ENCODE data around the gene TKT. TPM values are rescaled to one million over a fixed set of nuclear protein-coding genes. Genes with fewer than 3 reads are reported as not detected.

Gene TKT
- polyA plus RNA-seq, 4 donors, result 58.8 to 407 (median 128) TPM

GRCh38 chr3:53198256-53198977 is 57.4 kb downstream of the TKT start:
- FAIRE-seq, result no peak
- WGBS, 3 donors, result 67 to 77% (median 72%) methylated on average over 10 of the region's 10 CpGs

GRCh38 chr3:53196575-53197407 is 59.0 kb downstream of the TKT start:
- Histone ChIP-seq H3K27me3 (ENCODE audit: control insufficient read depth in 3 of 3, insufficient read depth in 3 of 3, low read length in 3 of 3) (no peaks in the 10 kb centered on the region), H3K4me3 (ENCODE audit: low read depth in 1 of 3, low read length in 3 of 3) (no peak overlapping the region), H3K4me1 (ENCODE audit: control insufficient read depth in 3 of 3, insufficient read depth in 2 of 3, low read depth in 1 of 3, low read length in 2 of 3) (peaks cover 0 to 7% (median 0%) of the 10 kb centered on the region in 3 donors), H3K27ac (ENCODE audit: low read depth in 1 of 3, low read length in 2 of 3) (no peak overlapping the region), H3K36me3 (ENCODE audit: control insufficient read depth in 3 of 3, insufficient read depth in 2 of 3, low read depth in 1 of 3, low read length in 3 of 3) (peaks cover 0 to 30% (median 7%) of the 10 kb centered on the region in 3 donors), H3K9me3 (ENCODE audit: control insufficient read depth in 2 of 2, insufficient read depth in 1 of 2, low read depth in 1 of 2, low read length in 1 of 2) (no peaks in the 10 kb centered on the region)
- WGBS, 3 donors, result 62 to 64% (median 64%) methylated on average over 17 of the region's 17 CpGs
- FAIRE-seq (no peak), DNase-seq (peak in 1 of 2 donors; percentile 37)

More at GRCh38 chr3:53198256-53198977, 57.4 kb downstream of the TKT start:
- Histone ChIP-seq H3K4me3 (ENCODE audit: low read depth in 1 of 3, low read length in 3 of 3) (no peak overlapping the region), H3K27ac (ENCODE audit: low read depth in 1 of 3, low read length in 2 of 3) (no peak overlapping the region), H3K9me3 (ENCODE audit: control insufficient read depth in 2 of 2, insufficient read depth in 1 of 2, low read depth in 1 of 2, low read length in 1 of 2) (no peaks in the 10 kb centered on the region), H3K4me1 (ENCODE audit: control insufficient read depth in 3 of 3, insufficient read depth in 2 of 3, low read depth in 1 of 3, low read length in 2 of 3) (peaks cover 0 to 7% (median 0%) of the 10 kb centered on the region in 3 donors), H3K27me3 (ENCODE audit: control insufficient read depth in 3 of 3, insufficient read depth in 3 of 3, low read length in 3 of 3) (no peaks in the 10 kb centered on the region), H3K36me3 (ENCODE audit: control insufficient read depth in 3 of 3, insufficient read depth in 2 of 3, low read depth in 1 of 3, low read length in 3 of 3) (peaks cover 0 to 17% (median 0%) of the 10 kb centered on the region in 3 donors)
- no peak for DNase-seq

- WGBS, 3 donors, result 20 to 26% (median 25%) methylated on average over 28 to 36 of the region's 36 CpGs
Measured at GRCh38 chr3:53195602-53196574, 59.9 kb downstream of the TKT start.

GRCh38 chr3:53195066-53195450 is 60.8 kb downstream of the TKT start:
- no peak for FAIRE-seq
- peaks cover 0 to 42% (median 14%) of the 10 kb centered on the region in 3 donors for H3K36me3 ChIP-seq (ENCODE audit: control insufficient read depth in 3 of 3, insufficient read depth in 2 of 3, low read depth in 1 of 3, low read length in 3 of 3)
- no peaks in the 10 kb centered on the region for H3K9me3 ChIP-seq (ENCODE audit: control insufficient read depth in 2 of 2, insufficient read depth in 1 of 2, low read depth in 1 of 2, low read length in 1 of 2)
- H3K27ac ChIP-seq (ENCODE audit: low read depth in 1 of 3, low read length in 2 of 3), result no peak overlapping the region
- H3K4me1 ChIP-seq (ENCODE audit: control insufficient read depth in 3 of 3, insufficient read depth in 2 of 3, low read depth in 1 of 3, low read length in 2 of 3), result peaks cover 0 to 7% (median 0%) of the 10 kb centered on the region in 3 donors
- DNase-seq, result no peak
- 80 to 89% (median 80%) methylated on average over 10 of the region's 10 CpGs for WGBS, 3 donors
- no peaks in the 10 kb centered on the region for H3K27me3 ChIP-seq (ENCODE audit: control insufficient read depth in 3 of 3, insufficient read depth in 3 of 3, low read length in 3 of 3)
- H3K4me3 ChIP-seq (ENCODE audit: low read depth in 1 of 3, low read length in 3 of 3), result no peak overlapping the region

More at GRCh38 chr3:53195602-53196574, 59.9 kb downstream of the TKT start:
- DNase-seq, result peak; percentile 46 to 73
- Histone ChIP-seq H3K9me3 (ENCODE audit: control insufficient read depth in 2 of 2, insufficient read depth in 1 of 2, low read depth in 1 of 2, low read length in 1 of 2) (no peaks in the 10 kb centered on the region), H3K4me1 (ENCODE audit: control insufficient read depth in 3 of 3, insufficient read depth in 2 of 3, low read depth in 1 of 3, low read length in 2 of 3) (peaks cover 0 to 7% (median 0%) of the 10 kb centered on the region in 3 donors), H3K36me3 (ENCODE audit: control insufficient read depth in 3 of 3, insufficient read depth in 2 of 3, low read depth in 1 of 3, low read length in 3 of 3) (peaks cover 0 to 34% (median 8%) of the 10 kb centered on the region in 3 donors), H3K27ac (ENCODE audit: low read depth in 1 of 3, low read length in 2 of 3) (no peak overlapping the region), H3K27me3 (ENCODE audit: control insufficient read depth in 3 of 3, insufficient read depth in 3 of 3, low read length in 3 of 3) (no peaks in the 10 kb centered on the region), H3K4me3 (ENCODE audit: low read depth in 1 of 3, low read length in 3 of 3) (no peak overlapping the region)
- no peak for FAIRE-seq

- FAIRE-seq (no peak), DNase-seq (no peak)
- 65 to 71% (median 66%) methylated on average over 14 of the region's 14 CpGs for WGBS, 3 donors
- H3K27ac ChIP-seq (ENCODE audit: low read depth in 1 of 3, low read length in 2 of 3), result no peak overlapping the region
- H3K36me3 ChIP-seq (ENCODE audit: control insufficient read depth in 3 of 3, insufficient read depth in 2 of 3, low read depth in 1 of 3, low read length in 3 of 3), result peaks cover 0 to 48% (median 19%) of the 10 kb centered on the region in 3 donors
- no peak overlapping the region for H3K4me3 ChIP-seq (ENCODE audit: low read depth in 1 of 3, low read length in 3 of 3)
- no peaks in the 10 kb centered on the region for H3K9me3 ChIP-seq (ENCODE audit: control insufficient read depth in 2 of 2, insufficient read depth in 1 of 2, low read depth in 1 of 2, low read length in 1 of 2)
- H3K4me1 ChIP-seq (ENCODE audit: control insufficient read depth in 3 of 3, insufficient read depth in 2 of 3, low read depth in 1 of 3, low read length in 2 of 3), result peaks cover 0 to 7% (median 0%) of the 10 kb centered on the region in 3 donors
- H3K27me3 ChIP-seq (ENCODE audit: control insufficient read depth in 3 of 3, insufficient read depth in 3 of 3, low read length in 3 of 3), result no peaks in the 10 kb centered on the region
Measured at GRCh38 chr3:53194210-53195065, 61.4 kb downstream of the TKT start.

- WGBS, 3 donors, result 64 to 78% (median 72%) methylated on average over 9 to 11 of the region's 11 CpGs
- Histone ChIP-seq H3K9me3 (ENCODE audit: control insufficient read depth in 2 of 2, insufficient read depth in 1 of 2, low read depth in 1 of 2, low read length in 1 of 2) (no peaks in the 10 kb centered on the region), H3K4me1 (ENCODE audit: control insufficient read depth in 3 of 3, insufficient read depth in 2 of 3, low read depth in 1 of 3, low read length in 2 of 3) (peaks cover 0 to 10% (median 0%) of the 10 kb centered on the region in 3 donors), H3K27me3 (ENCODE audit: control insufficient read depth in 3 of 3, insufficient read depth in 3 of 3, low read length in 3 of 3) (no peaks in the 10 kb centered on the region), H3K36me3 (ENCODE audit: control insufficient read depth in 3 of 3, insufficient read depth in 2 of 3, low read depth in 1 of 3, low read length in 3 of 3) (peaks cover 5 to 56% (median 25%) of the 10 kb centered on the region in 3 donors), H3K4me3 (ENCODE audit: low read depth in 1 of 3, low read length in 3 of 3) (no peak overlapping the region), H3K27ac (ENCODE audit: low read depth in 1 of 3, low read length in 2 of 3) (peak overlapping the region in 1 of 3 donors; percentile 64)
- DNase-seq, result no peak
- no peak for FAIRE-seq
Measured at GRCh38 chr3:53193466-53194209, 62.2 kb downstream of the TKT start.

GRCh38 chr3:53192608-53193007 is 63.2 kb downstream of the TKT start:
- H3K27ac ChIP-seq (ENCODE audit: low read depth in 1 of 3, low read length in 2 of 3), result peak overlapping the region in 1 of 3 donors; percentile 64
- WGBS, 3 donors, result 48 to 53% (median 48%) methylated on average over 3 of the region's 3 CpGs
- H3K4me3 ChIP-seq (ENCODE audit: low read depth in 1 of 3, low read length in 3 of 3), result no peak overlapping the region
- H3K27me3 ChIP-seq (ENCODE audit: control insufficient read depth in 3 of 3, insufficient read depth in 3 of 3, low read length in 3 of 3), result no peaks in the 10 kb centered on the region
- no peaks in the 10 kb centered on the region for H3K9me3 ChIP-seq (ENCODE audit: control insufficient read depth in 2 of 2, insufficient read depth in 1 of 2, low read depth in 1 of 2, low read length in 1 of 2)
- FAIRE-seq (no peak), DNase-seq (no peak)
- peaks cover 8 to 63% (median 27%) of the 10 kb centered on the region in 3 donors for H3K36me3 ChIP-seq (ENCODE audit: control insufficient read depth in 3 of 3, insufficient read depth in 2 of 3, low read depth in 1 of 3, low read length in 3 of 3)
- H3K4me1 ChIP-seq (ENCODE audit: control insufficient read depth in 3 of 3, insufficient read depth in 2 of 3, low read depth in 1 of 3, low read length in 2 of 3), result peaks cover 0 to 17% (median 0%) of the 10 kb centered on the region in 3 donors
